NCI-H2227 (cell line): ENCODE measurements around the gene B4GALT2.

Experiments used
- DNase-seq: peaks from one replicate; lab custom pipeline; 2025; ENCODE audit not compliant: unreplicated experiment; lab: John Stamatoyannopoulos, UW

The B4GALT2 gene

GRCh38 chr1:43969416-43969745, 9.6 kb upstream of the B4GALT2 start:
- DNase-seq, result no peak

GRCh38 chr1:43969746-43970466, 9.1 kb upstream of the B4GALT2 start, which contains the start of gene DPH2:
Gene DPH2 (plus strand): TSS chr1:43970010. CDS start chr1:43970176, 166 bp downstream.
- peak; percentile 98 for DNase-seq

- no peak for DNase-seq
These were observed 8.5 kb upstream of the B4GALT2 start for GRCh38 chr1:43970502-43970901.

DNA sequence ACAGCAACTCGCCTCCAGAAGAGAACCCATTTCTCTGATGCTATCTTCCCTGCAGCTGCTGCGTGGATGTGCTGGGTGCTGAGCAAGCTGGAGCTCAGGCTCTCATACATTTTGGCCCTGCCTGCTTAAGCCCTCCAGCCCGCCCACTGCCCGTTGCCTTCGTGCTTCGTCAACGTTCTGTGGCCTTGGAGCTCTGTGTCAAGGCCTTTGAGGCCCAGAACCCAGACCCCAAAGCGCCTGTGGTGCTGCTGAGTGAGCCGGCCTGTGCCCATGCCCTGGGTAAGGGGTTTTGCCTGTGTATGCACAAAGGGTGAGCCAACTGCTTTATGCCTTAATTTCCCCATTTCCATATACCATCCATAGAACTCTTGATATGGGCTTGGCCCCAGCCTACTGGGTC, 8.1 kb upstream of the B4GALT2 start:
- no peak for DNase-seq

DNA sequence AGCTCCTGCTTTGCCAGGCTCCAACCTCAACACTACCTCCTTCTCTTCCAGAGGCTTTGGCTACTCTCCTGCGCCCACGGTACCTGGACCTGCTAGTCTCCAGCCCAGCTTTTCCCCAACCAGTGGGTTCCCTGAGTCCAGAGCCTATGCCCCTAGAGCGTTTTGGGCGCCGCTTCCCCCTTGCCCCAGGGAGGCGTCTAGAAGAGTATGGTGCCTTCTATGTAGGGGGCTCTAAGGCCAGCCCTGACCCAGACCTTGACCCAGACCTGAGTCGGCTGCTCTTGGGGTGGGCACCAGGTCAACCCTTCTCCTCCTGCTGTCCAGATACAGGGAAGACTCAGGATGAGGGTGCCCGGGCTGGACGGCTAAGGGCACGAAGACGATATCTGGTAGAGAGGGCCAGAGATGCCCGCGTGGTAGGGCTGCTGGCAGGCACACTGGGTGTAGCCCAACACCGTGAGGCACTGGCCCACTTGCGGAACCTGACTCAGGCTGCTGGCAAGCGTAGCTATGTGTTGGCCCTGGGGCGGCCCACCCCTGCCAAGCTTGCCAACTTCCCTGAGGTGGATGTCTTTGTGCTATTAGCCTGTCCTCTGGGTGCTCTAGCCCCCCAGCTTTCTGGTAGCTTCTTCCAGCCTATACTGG, 7.6 kb upstream of the B4GALT2 start:
- DNase-seq, result no peak

GRCh38 chr1:43973981-43974442, 5.0 kb upstream of the B4GALT2 start:
- no peak for DNase-seq

GRCh38 chr1:43974443-43975248, 4.4 kb upstream of the B4GALT2 start, which contains the start of gene ATP6V0B:
Gene ATP6V0B (plus strand): TSS chr1:43974960. CDS start chr1:43975041, 81 bp downstream.
- DNase-seq, result peak; percentile 97

DNA sequence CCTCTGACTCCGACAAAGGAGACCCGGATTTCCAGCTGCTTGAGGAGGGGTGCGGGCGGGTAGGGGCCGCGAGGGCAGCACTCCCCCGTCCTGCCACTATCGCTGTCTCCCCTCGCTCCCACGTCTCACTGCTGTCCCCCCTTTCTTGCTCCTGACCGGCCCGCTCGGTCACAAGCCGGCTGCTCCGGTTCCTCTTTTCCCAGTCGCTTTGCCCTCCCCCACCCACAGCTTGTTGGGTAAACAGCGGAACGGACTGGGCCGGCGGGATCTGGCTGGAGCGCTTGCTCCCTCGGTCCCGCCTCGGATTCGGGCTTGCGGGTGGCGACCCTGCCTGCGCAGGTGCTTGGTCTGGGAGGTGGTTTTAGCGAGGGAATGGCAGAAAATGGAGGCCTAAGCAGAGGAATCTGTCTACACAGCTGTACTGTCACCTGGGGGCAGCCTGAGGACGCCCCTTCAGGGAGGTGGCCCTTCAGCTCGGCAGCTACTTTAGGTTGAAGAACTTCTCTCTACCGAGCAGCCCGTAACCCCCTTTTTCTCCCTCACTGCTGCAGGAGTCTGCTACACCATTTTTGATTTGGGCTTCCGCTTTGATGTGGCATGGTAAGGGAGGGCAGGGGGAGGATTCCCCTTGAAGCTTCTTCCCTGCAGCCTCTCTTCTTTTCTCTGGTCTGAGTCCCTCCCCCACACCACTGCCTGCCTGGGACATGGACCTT, 3.6 kb upstream of the B4GALT2 start:
- peak; percentile 45 for DNase-seq

DNA sequence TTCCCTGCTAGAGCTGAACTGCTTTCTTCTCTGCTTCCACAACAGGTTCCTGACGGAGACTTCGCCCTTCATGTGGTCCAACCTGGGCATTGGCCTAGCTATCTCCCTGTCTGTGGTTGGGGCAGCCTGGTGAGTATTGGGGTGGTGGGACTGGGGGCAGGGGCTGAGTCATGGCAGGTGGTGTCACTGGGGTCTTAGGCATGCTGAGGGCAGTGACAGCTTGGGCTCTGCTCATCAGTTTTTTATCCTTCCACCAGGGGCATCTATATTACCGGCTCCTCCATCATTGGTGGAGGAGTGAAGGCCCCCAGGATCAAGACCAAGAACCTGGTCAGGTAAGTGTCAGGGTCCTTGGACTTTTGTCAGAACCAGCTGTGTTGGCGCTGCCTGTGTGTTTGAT, 3.0 kb upstream of the B4GALT2 start:
- DNase-seq, result no peak

DNA sequence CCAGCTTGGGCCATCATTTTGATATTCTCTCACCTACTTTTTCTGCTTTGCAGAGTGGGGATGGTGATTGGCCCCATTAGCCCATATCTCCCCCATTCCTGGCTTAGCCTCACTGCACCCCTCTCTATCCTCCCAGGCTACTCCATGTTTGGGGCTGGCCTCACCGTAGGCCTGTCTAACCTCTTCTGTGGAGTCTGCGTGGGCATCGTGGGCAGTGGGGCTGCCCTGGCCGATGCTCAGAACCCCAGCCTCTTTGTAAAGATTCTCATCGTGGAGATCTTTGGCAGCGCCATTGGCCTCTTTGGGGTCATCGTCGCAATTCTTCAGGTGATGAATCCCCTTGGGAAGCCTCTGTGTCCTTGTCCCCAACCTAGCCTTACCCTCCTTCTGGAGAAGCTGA, 2.1 kb upstream of the B4GALT2 start:
- no peak for DNase-seq

- DNase-seq, result no peak
These were observed 1.4 kb upstream of the B4GALT2 start for GRCh38 chr1:43977376-43978263.

- DNase-seq, result no peak
These were observed 803 bp upstream of the B4GALT2 start for GRCh38 chr1:43978264-43978550.

DNA sequence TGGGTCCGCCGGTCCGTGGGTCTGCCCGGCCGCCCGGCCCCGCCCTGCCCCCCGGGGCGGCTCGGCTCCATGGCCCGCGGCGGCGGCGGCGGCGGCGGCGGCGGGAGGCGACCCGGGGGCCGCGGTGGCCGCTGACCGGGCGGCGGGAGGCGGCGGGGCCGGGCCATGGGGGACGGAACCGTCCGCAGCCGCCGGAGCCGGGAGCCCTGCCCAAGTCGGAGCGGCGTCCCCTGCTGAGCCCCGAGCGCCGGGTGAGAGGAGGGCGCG, 184 bp downstream of the B4GALT2 start:
- no peak for DNase-seq

DNA sequence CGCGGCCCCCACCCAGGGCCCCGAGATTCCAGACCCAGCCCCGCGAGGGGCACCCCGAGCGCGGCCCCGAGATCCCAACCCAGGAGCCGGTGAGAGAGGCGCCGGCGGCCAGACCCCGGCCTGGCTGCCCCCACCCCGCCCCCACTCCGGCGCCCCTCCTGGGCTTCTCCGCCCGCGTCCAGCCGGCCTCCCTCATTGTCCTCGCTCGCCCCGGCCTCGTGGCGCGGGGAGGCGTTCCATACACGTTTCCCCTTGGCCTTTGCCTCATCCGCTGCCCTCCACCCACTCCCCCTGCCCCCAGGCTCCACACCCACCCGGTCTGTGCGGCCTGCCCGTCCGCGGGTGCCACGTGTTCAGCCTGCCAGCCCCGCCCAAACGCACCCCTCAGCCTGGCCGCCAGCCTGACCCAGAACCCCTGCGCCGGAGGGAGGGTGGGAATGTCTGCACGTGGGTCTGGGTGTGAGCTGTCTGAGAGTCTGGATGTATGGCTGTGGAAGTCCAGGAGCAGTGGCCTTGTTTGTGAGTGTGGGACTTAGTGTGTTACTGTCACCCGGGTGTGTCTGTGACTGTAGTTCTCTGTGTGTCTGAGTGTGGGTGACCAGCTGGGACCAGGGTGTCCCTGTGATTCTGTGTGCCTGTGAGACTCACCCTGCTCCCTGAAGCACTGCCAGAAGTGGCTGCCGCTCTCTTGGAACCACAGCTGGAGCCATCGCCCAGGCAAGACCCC, 681 bp downstream of the B4GALT2 start:
- peak; percentile 52 for DNase-seq

DNA sequence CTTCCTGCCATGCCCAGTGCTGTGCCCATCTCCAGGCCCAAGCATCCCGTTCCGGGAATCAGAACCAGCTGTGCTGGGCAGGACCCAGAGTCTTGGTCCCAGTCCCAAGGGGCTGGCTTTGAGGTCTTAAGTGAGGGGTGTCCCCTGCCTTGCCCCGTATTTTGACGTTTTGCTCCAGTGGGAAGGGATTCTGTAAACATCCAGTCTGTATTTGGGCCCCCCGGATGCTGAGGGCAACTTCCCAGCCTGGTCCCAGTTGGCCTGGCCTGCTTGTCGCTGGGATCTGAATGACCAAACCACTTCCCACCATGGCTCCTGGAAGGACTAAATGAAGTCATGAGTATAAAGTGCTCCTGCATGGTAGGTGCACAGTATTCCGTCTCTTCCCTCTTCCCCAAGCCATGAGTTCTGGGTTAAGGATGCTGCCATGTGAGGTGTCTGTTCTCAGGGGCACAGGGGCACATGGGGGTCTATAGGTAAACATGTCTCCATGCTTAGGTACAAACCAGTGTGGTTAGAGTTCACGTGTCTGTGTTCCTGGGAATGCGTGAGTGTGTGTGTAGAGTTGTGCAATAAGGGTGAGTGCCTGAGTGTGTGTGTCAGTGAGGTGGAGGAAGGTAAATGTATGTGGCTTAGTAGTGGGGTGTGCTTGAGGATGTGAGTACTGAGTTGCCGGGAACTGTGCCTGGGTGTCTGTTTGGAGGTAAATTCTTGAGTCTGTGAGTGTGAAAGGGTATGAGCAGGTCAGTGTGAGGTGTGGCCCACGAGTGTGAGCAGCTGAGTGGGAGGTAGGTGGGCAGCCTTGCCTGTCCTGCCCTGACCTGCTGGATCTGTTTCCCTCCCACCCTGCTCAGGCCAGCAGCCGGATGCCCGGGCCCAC, 1.5 kb downstream of the B4GALT2 start:
- DNase-seq, result no peak

DNA sequence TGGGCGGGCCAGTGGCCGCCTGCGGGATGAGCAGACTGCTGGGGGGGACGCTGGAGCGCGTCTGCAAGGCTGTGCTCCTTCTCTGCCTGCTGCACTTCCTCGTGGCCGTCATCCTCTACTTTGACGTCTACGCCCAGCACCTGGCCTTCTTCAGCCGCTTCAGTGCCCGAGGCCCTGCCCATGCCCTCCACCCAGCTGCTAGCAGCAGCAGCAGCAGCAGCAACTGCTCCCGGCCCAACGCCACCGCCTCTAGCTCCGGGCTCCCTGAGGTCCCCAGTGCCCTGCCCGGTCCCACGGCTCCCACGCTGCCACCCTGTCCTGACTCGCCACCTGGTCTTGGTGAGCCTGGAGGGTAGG, 2.1 kb downstream of the B4GALT2 start:
- DNase-seq, result peak; percentile 22

- no peak for DNase-seq
These were observed 2.6 kb downstream of the B4GALT2 start for GRCh38 chr1:43981636-43982035.

DNA sequence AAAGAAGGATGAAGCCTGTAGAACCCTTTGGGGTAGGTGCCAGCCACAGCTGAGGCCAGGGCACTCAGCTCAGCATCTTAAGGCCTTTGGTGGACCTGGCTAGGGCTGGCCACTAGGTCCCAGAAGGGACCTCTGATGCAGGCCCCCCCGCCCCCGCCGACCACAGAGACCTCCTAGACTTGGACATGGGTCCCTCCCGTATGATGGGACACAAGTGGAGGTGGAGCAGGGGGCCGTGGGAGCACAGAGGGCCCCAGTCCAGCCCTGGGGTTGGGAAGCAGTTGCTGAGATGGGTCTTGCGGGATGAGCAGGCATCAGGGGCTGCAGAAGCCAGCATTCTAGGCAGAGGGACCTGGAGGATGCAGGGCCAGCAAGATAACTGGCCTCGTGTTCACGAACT, 3.2 kb downstream of the B4GALT2 start:
- no peak for DNase-seq

- DNase-seq, result no peak
These were observed 3.8 kb downstream of the B4GALT2 start for GRCh38 chr1:43982808-43983207.
